GM23248 (cell line): ENCODE results near the gene NCK1. TPM values are rescaled to one million over a fixed set of nuclear protein-coding genes. Genes with fewer than 3 reads are reported as not detected.

Experiments
- DNase-seq: peaks from one replicate; pipeline ENCODE4 v3.0.0-alpha.2; 2015
- H2AFZ ChIP-seq: fragments of 200-600 bp; sonication (generic); 2 replicates; pipeline ENCODE4 v1.6.1; 2016; ENCODE audit warnings: antibody characterized with exemption
- H3F3A ChIP-seq: fragments of 200-600 bp; sonication (generic); 2 replicates; pipeline ENCODE4 v1.6.1; 2016; ENCODE audit warnings: mild to moderate bottlenecking, antibody characterized with exemption, mixed run types; ENCODE audit not compliant: insufficient read depth
- H3K27ac ChIP-seq: fragments of 200-600 bp; sonication (generic); 2 replicates; pipeline ENCODE4 v1.5.1; 2016; ENCODE audit warnings: mild to moderate bottlenecking
- H3K27me3 ChIP-seq: fragments of 200-600 bp; sonication (generic); replicated peaks from 2 replicates; pipeline ENCODE4 v1.6.1; 2016; ENCODE audit warnings: mild to moderate bottlenecking; ENCODE audit not compliant: insufficient read depth
- H3K36me3 ChIP-seq: fragments of 200-600 bp; sonication (generic); 2 replicates; pipeline ENCODE4 v1.6.1; 2016; ENCODE audit warnings: low read depth, mild to moderate bottlenecking
- H3K4me1 ChIP-seq: fragments of 200-600 bp; sonication (generic); 2 replicates; pipeline ENCODE4 v1.6.1; 2016; ENCODE audit warnings: mild to moderate bottlenecking; ENCODE audit not compliant: insufficient read depth
- H3K4me2 ChIP-seq: fragments of 200-600 bp; sonication (generic); one replicate; pipeline ENCODE4 v1.6.1; 2016; ENCODE audit warnings: mild to moderate bottlenecking; ENCODE audit not compliant: unreplicated experiment
- H3K4me3 ChIP-seq: fragments of 200-600 bp; sonication (generic); 2 replicates; pipeline ENCODE4 v1.5.1; 2016; ENCODE audit warnings: mild to moderate bottlenecking
- H3K79me2 ChIP-seq: fragments of 200-600 bp; sonication (generic); 2 replicates; pipeline ENCODE4 v1.6.1; 2016; ENCODE audit warnings: mild to moderate bottlenecking; ENCODE audit not compliant: insufficient read depth
- H3K9ac ChIP-seq: fragments of 200-600 bp; sonication (generic); 2 replicates; pipeline ENCODE4 v1.6.1; 2016; ENCODE audit warnings: mild to moderate bottlenecking
- H3K9me2 ChIP-seq: fragments of 200-600 bp; sonication (generic); 2 replicates; pipeline ENCODE4 v1.6.1; 2016; ENCODE audit warnings: mixed run types, mild to moderate bottlenecking, moderate library complexity; ENCODE audit not compliant: insufficient read depth
- H3K9me3 ChIP-seq: fragments of 200-600 bp; sonication (generic); one replicate; pipeline ENCODE4 v1.6.1; 2017; ENCODE audit warnings: low read depth
- H4K20me1 ChIP-seq: fragments of 200-600 bp; sonication (generic); 2 replicates; pipeline ENCODE4 v1.6.0; 2016; ENCODE audit not compliant: insufficient read depth
- EZH2 ChIP-seq: fragments of 200-600 bp; sonication (generic); IDR thresholded peaks from 2 replicates; pipeline ENCODE4 v1.6.1; 2018; ENCODE audit warnings: antibody characterized with exemption, mild to moderate bottlenecking; ENCODE audit not compliant: insufficient read depth, poor library complexity, severe bottlenecking
- EZH2phosphoT487 ChIP-seq: fragments of 200-600 bp; sonication (generic); IDR thresholded peaks from 2 replicates; pipeline ENCODE4 v1.6.1; 2018; ENCODE audit warnings: antibody characterized with exemption, moderate library complexity, mild to moderate bottlenecking, low read depth; ENCODE audit not compliant: insufficient read depth
- WGBS, 2 experiments: methylation state at CpG; one replicate each; pipeline ENCODE4 v1.1.6; 2015 to 2017; ENCODE audit warnings: low lambda C conversion rate in 2 of 2, low coverage in 1 of 2; ENCODE audit errors: missing lambda C conversion rate in 2 of 2; 5-methylcytosine and 5-hydroxymethylcytosine counted together
- in situ Hi-C: fragments of 300-500 bp; cut with MboI; formaldehyde crosslinking; loops from 2 replicates; pipeline ENCODE4 v1.15.0; 2020
- polyA plus RNA-seq: library from polyadenylated mRNA; unstranded; fragments of >200 nt; fragmentation: Nextera tagmentation; extraction: Ambion mirVana; gene quantifications from 2 replicates; pipeline ENCODE4 v1.2.1, GENCODE V29; 2016
- total RNA-seq: library from RNA; depleted of rRNA; stranded (reverse); fragments of >200 nt; shearing (Covaris generic); gene quantifications from 2 replicates; pipeline ENCODE4 v1.2.3, GENCODE V29; 2014

NCK1 gene
- total and polyA plus RNA-seq, 2 experiments from 2014 or later: 42.6 to 43.2 TPM

DNA sequence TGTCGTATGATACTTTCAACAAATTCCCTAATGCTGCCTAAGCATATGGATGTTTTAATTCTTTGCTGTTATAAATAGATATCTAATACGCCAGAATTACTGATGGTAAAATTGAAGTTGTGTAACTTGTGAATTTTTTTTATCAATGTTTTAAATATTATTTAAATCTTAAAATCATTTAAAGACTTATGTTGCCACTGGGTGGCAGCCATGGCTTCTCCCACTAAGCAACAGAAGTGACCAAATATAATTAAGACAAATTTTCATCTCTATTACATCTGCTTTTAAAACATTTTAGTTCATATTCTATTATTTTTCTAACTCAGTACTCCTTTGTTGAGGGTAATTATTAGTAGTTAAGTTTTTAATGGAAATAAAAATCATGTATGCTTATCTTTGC is 87.7 kb downstream of the NCK1 start:
- H3F3A ChIP-seq: peaks cover 13% of the 10 kb centered on the region
- H3K4me3 ChIP-seq: no peak overlapping the region
- DNase-seq: peak; percentile 53
- H4K20me1 ChIP-seq: no peaks in the 10 kb centered on the region
- no peaks in the 10 kb centered on the region for H3K9me2 ChIP-seq
- H3K9me3 ChIP-seq: no peaks in the 10 kb centered on the region
- no peak overlapping the region for H3K9ac ChIP-seq
- no peaks in the 10 kb centered on the region for H3K27me3 ChIP-seq
- in situ Hi-C loops: no loop called here
- no peak overlapping the region for H3K27ac ChIP-seq
- H3K4me2 ChIP-seq: no peak overlapping the region
- 77 to 80% methylated on average over 2 of the region's 2 CpGs for WGBS, 2 experiments
- peaks cover 21% of the 10 kb centered on the region for H3K4me1 ChIP-seq
- H2AFZ ChIP-seq: no peak overlapping the region
- H3K79me2 ChIP-seq: peaks cover 60% of the 10 kb centered on the region
- no peak for TF ChIP-seq EZH2phosphoT487
- TF ChIP-seq EZH2: no peak
- H3K36me3 ChIP-seq: 0 out of 2 replicates have a peak, but pooled peaks cover 6% of the 10 kb centered on the region

- in situ Hi-C loops: no loop called here
- no peaks in the 10 kb centered on the region for H3K9me2 ChIP-seq
- H3F3A ChIP-seq: peaks cover 21% of the 10 kb centered on the region
- 71 to 74% methylated on average over 1 of the region's 1 CpG for WGBS, 2 experiments
- H3K79me2 ChIP-seq: peaks cover 51% of the 10 kb centered on the region
- no peaks in the 10 kb centered on the region for H4K20me1 ChIP-seq
- H3K4me1 ChIP-seq: peaks cover 30% of the 10 kb centered on the region
- no peak for DNase-seq
- H3K9ac ChIP-seq: no peak overlapping the region
- no peaks in the 10 kb centered on the region for H3K27me3 ChIP-seq
- H3K4me2 ChIP-seq: no peak overlapping the region
- H3K36me3 ChIP-seq: 0 out of 2 replicates have a peak, but pooled peaks cover 6% of the 10 kb centered on the region
- no peak overlapping the region for H3K4me3 ChIP-seq
- H3K27ac ChIP-seq: no peak overlapping the region
- H2AFZ ChIP-seq: no peak overlapping the region
- H3K9me3 ChIP-seq: no peaks in the 10 kb centered on the region
- TF ChIP-seq EZH2 (no peak), EZH2phosphoT487 (no peak)
Observed at GRCh38 chr3:136950623-136951022, 88.6 kb downstream of the NCK1 start.

DNA sequence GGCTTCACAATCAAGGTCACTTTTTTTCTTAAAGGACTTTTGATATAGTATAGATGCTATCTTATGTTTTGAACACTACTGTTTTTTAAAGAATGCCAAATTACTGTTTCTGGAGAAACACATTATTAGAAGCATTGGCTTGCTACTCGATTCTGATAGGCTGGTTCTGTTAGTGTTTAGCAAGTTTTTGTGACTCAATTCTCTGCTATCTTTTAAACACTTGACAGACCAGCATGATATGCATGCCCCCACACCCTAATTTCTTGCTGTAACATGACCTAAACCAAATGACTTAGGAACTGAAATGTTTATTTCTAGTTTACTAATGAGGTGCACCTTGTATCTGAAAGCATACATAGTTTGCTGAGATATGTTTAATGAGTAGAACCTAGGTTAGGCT is 90.3 kb downstream of the NCK1 start:
- Histone ChIP-seq H3K79me2 (peaks cover 41% of the 10 kb centered on the region), H2AFZ (no peak overlapping the region), H3K4me2 (no peak overlapping the region), H3F3A (peaks cover 37% of the 10 kb centered on the region), H3K9ac (no peak overlapping the region), H3K4me3 (no peak overlapping the region), H3K36me3 (no peaks in the 10 kb centered on the region), H3K9me2 (no peaks in the 10 kb centered on the region), H4K20me1 (no peaks in the 10 kb centered on the region), H3K4me1 (peaks cover 44% of the 10 kb centered on the region), H3K27me3 (no peaks in the 10 kb centered on the region), H3K27ac (no peak overlapping the region; the same call in 1 of the 2 replicates), H3K9me3 (no peaks in the 10 kb centered on the region)
- in situ Hi-C loops: no loop called here
- TF ChIP-seq EZH2phosphoT487 (no peak), EZH2 (no peak)
- DNase-seq: peak; percentile 39
- 18 to 26% methylated on average over 1 of the region's 1 CpG for WGBS, 2 experiments

- no peak overlapping the region for H3K9ac ChIP-seq
- H3K4me2 ChIP-seq: no peak overlapping the region
- in situ Hi-C loops: no loop called here
- H3K9me2 ChIP-seq: no peaks in the 10 kb centered on the region
- peaks cover 48% of the 10 kb centered on the region for H3F3A ChIP-seq
- no peaks in the 10 kb centered on the region for H3K27me3 ChIP-seq
- no peak overlapping the region for H3K27ac ChIP-seq
- peaks cover 38% of the 10 kb centered on the region for H3K79me2 ChIP-seq
- H3K4me3 ChIP-seq: no peak overlapping the region
- TF ChIP-seq EZH2phosphoT487 (no peak), EZH2 (no peak)
- peak; percentile 35 for DNase-seq
- 84 to 94% methylated on average over 2 of the region's 2 CpGs for WGBS, 2 experiments
- no peaks in the 10 kb centered on the region for H3K36me3 ChIP-seq
- peaks cover 49% of the 10 kb centered on the region for H3K4me1 ChIP-seq
- H4K20me1 ChIP-seq: no peaks in the 10 kb centered on the region
- H2AFZ ChIP-seq: no peak overlapping the region
- no peaks in the 10 kb centered on the region for H3K9me3 ChIP-seq
Observed at GRCh38 chr3:136954251-136954650, 92.2 kb downstream of the NCK1 start.
